Activated CD8-positive, alpha-beta memory T cell treated with anti-CD3 and anti-CD28 coated beads, Interleukin-2, amount 50 U/mL, for 1 hour (primary cell): ENCODE results near the gene MLLT6.

ENCODE experiments used
- DNase-seq: peaks from one replicate; pipeline ENCODE4 v3.0.0-alpha.2; 2020; ENCODE audit errors: extremely low read depth

The MLLT6 gene

GRCh38 chr17:38704606-38705522, at the start of gene MLLT6:
Gene MLLT6 (plus strand): TSS chr17:38705273. CDS start chr17:38705633, 360 bp downstream.
- no peak for DNase-seq

- DNase-seq: no peak
Observed at GRCh38 chr17:38656959-38657823, 47.9 kb upstream of the MLLT6 start.

GRCh38 chr17:38657824-38658740, 47.0 kb upstream of the MLLT6 start:
- DNase-seq: no peak

- no peak for DNase-seq
Observed at GRCh38 chr17:38658741-38659345, 46.2 kb upstream of the MLLT6 start.

GRCh38 chr17:38659415-38659814, 45.7 kb upstream of the MLLT6 start:
- DNase-seq: no peak

- no peak for DNase-seq
Observed at GRCh38 chr17:38660097-38661025, 44.7 kb upstream of the MLLT6 start.

- no peak for DNase-seq
Observed at GRCh38 chr17:38663125-38663751, 41.8 kb upstream of the MLLT6 start.

- no peak for DNase-seq
Observed at GRCh38 chr17:38663964-38664644, 41.0 kb upstream of the MLLT6 start.

GRCh38 chr17:38667099-38667786, 37.8 kb upstream of the MLLT6 start:
- DNase-seq: no peak

GRCh38 chr17:38667787-38668122, 37.3 kb upstream of the MLLT6 start:
- DNase-seq: no peak

GRCh38 chr17:38669520-38669919, 35.6 kb upstream of the MLLT6 start:
- no peak for DNase-seq

- no peak for DNase-seq
Observed at GRCh38 chr17:38671939-38672720, 32.9 kb upstream of the MLLT6 start.

- no peak for DNase-seq
Observed at GRCh38 chr17:38672788-38673706, 32.0 kb upstream of the MLLT6 start.

GRCh38 chr17:38673707-38674013, 31.4 kb upstream of the MLLT6 start:
- DNase-seq: no peak

GRCh38 chr17:38674014-38674748, 30.9 kb upstream of the MLLT6 start:
- DNase-seq: no peak
